Hematopoietic multipotent progenitor cell treated with erythropoietin and hydrocortisone succinate and interleukin-3 and kit ligand, for 6 days (in vitro differentiated cells): Measurements from ENCODE around the gene VPS13C.

Source experiments
- DNase-seq: peaks from one replicate; pipeline ENCODE4 v3.0.0-alpha.2; 2015

Gene VPS13C

DNA sequence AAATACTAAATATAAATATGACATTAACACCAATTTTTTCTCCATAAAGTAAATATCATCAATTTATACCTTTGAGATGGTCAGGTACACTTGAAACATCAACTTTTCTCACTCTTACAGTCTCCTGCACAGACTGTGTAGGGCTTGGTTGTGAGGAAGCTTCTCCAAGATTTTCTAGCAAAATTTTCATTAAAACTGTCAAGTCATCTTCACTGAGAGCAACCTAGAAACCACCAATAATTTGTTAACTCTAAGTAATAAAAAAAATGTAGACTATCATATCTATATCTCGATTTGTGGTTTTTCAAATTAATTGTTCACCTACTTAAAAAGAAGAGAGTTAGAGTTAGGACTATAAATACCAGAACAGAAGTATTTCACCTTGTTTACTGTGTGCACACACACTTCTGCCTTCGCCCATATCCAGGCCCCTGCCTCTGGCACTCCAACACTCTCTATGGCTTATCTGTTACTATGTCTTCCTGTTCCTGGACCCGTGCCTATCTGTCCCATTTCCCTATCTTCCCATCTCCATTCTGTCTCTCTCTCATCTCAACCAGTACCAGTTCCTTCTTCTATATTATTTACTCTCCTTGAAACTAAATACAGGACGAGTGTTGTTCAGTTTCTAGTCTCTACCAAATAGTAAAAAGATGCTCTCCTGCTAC lies 123.6 kb downstream of the VPS13C start:
- no peak for DNase-seq

GRCh38 chr15:61935493-61935892 lies 124.8 kb downstream of the VPS13C start:
- no peak for DNase-seq

- no peak for DNase-seq
Observed at GRCh38 chr15:61929452-61929851, 130.8 kb downstream of the VPS13C start.

- DNase-seq: no peak
Observed at GRCh38 chr15:61923173-61923572, 137.1 kb downstream of the VPS13C start.

DNA sequence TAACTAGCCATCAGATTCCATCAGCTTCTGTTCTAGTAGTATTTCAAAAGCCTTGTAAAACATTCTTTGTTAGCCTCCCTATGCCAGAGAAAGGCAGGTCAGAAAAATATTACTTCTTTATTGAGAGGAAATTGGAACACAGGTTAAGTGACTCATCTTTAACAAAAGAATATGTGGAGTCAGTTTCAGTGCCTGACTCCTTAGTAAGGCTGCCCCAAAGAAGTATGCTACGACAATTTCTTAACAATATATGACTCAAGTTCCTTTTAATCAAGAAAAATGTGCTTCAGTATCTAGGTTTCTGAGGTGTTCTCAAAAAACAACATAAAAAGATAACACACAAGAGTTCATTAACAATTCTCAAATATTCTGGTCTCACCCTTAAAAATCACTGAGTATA lies 139.2 kb downstream of the VPS13C start:
- no peak for DNase-seq

- no peak for DNase-seq
Observed at GRCh38 chr15:61917457-61917856, 142.8 kb downstream of the VPS13C start.

- no peak for DNase-seq
Observed at GRCh38 chr15:61916104-61916503, 144.1 kb downstream of the VPS13C start.

GRCh38 chr15:61915640-61916039 lies 144.6 kb downstream of the VPS13C start:
- DNase-seq: no peak

DNA sequence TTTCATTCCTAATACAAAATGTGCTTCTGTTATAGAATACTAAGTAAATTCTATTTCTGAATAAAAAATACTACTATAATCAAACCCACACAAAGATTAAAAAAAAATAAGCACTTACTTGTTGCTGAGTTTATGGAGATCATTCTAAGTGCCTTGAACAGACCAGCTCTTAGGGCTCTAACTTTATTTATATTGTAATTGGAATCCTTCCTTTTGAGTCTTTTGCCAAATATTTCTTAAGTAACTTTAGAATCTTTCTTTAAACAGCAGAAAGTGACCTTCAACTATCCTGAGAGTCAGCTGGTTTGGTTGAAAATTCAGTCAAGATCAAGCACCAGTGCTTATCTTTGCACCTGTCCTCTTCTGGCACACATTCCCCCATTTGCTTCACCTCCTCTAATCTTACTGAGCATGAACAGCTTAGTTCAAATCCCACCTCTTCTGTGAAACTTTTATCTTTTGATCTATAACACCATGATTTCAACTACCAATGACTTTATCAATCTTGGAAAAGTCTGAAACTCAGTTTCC lies 149.3 kb downstream of the VPS13C start:
- no peak for DNase-seq

- no peak for DNase-seq
Observed at GRCh38 chr15:61908241-61908640, 152.0 kb downstream of the VPS13C start.

GRCh38 chr15:61907753-61908086 lies 152.5 kb downstream of the VPS13C start:
- no peak for DNase-seq

GRCh38 chr15:61906961-61907752 lies 153.1 kb downstream of the VPS13C start:
- no peak for DNase-seq

GRCh38 chr15:61893146-61893545 lies 167.1 kb downstream of the VPS13C start:
- no peak for DNase-seq

DNA sequence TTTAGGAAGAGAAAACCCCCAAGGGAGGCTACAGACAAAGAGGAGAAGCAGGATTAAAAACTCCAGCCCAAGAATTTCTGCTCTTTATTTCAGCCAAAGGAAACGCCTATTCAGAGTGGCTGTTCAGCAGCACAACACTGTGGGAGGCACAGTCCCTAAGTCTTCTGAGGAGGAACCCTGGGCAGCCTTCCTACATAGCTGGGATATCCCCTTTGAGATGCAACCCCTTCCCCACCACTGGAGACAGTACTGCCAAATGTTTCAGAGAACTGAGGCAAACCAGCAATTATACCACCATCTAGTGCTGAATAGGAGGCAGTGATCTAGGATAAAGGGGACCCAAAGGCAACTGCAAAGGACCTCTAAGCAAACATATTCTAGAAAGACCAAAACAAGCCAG lies 168.1 kb downstream of the VPS13C start:
- DNase-seq: no peak

GRCh38 chr15:61890106-61890505 lies 170.1 kb downstream of the VPS13C start:
- DNase-seq: no peak

DNA sequence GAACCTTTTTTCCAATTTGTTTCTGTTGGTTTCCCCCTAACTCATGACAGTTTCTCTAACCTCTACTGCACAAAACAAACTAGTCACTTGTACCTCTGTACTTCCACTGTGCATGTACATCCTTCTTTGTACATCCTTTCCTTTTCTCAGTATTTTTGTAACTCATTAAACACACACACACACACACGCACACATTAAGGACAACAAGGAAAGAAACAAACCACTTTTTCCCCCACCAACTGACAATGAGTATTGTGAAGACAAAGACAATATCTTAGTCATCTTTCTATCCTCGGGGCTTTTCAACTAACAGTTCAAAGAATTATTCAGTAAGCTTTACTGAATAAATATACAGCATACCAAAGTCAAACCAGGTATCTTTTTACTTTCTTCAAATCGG lies 170.5 kb downstream of the VPS13C start:
- no peak for DNase-seq

- no peak for DNase-seq
Observed at GRCh38 chr15:61888074-61888780, 172.0 kb downstream of the VPS13C start.

- no peak for DNase-seq
Observed at GRCh38 chr15:61880084-61880483, 180.2 kb downstream of the VPS13C start.

DNA sequence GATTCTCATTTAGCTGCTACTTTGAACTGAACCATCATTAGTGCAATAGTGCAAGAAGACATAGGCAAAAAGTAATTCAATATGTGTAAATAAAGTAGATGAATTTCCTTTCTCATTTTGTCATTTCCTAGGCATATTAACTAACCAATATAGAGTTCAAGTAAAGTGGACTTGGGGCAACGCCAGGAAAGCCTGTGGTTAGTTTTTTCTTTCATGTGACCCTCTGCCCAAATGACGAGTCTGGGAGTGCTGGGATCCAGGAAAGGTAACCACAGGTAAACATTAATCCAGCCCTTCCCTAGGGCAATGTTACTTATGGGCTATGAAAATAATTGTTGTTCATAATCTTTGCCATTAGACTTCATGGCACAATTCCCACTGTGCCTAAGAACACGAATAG lies 181.0 kb downstream of the VPS13C start:
- no peak for DNase-seq

- DNase-seq: peak; percentile 55
Observed at GRCh38 chr15:61871926-61872522, 188.2 kb downstream of the VPS13C start.

DNA sequence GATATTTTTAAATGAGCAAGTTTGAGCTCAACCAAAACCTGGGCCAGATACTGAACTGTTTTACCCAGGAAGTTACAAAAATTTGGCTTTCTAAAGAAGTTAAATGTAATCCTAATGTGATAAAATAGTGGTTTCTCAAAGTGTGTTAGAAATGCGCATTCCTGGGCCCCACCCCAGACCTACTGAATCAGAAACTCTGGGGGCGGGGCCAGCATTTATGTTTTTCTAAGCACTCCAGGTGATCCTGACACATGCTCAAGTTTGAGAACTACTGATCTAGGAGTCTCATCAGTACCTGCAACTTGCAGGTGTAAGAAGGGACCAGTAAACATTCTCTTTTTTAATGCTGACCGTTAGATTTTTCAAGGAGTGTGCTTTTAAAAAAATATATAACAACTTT lies 190.6 kb downstream of the VPS13C start:
- DNase-seq: no peak

- DNase-seq: no peak
Observed at GRCh38 chr15:61861962-61862361, 198.3 kb downstream of the VPS13C start.

DNA sequence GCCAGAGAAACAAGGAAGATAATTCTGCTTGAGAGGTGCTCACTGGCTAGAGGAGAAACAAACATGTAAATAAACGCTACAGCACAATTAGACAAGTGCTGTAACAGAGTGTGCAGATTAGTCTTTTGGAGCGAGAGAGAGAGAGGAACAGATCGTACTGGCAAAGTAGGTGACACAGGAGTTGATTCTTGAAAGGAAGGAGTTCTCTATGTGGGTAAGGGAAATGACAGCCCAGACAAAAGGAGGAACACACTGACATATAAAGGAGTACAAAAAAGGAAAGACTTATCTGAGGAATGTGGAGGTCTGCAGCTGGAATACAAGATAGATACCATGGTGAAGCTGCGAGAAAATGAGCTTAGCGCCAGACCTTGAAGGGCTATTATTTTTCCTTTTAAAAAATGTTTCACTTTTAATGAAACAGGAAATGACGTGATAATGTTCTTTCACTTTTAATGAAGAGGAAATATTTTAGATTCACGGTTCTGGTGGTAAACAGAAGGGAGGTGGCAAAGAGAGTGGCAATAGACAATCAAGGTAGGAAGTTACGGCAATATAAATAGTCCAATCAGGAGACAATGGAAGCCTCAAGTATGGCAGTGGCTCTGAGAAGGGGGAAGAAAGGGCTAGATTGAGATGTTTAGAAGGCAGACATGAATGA lies 202.9 kb downstream of the VPS13C start:
- DNase-seq: no peak
